GM12891 (cell line): ENCODE data around the gene MAGEB16.

Experiments used
- POLR2A ChIP-seq: IDR thresholded peaks from 2 replicates; pipeline ENCODE4 v1.6.1; 2011; ENCODE audit warnings: low read depth, low read length, control low read depth
- POLR2AphosphoS5 ChIP-seq: IDR thresholded peaks from 2 replicates; pipeline ENCODE4 v1.6.1; 2011; ENCODE audit warnings: low read depth, low read length, control low read depth

- no peak for TF ChIP-seq POLR2A
- TF ChIP-seq POLR2AphosphoS5, result no peak
Observed at GRCh38 chrX:35819241-35819640, 21.1 kb downstream of the MAGEB16 start.
